Stomach (tissue), 4 donors: ENCODE measurements around the gene ANXA2.

Source experiments
- CTCF ChIP-seq, 7 experiments: fragments of 450-650 bp in 4 of 7; fragments of 200-600 bp in 3 of 7; sonication (generic) in 3 of 7; IDR thresholded peaks; one replicate each; pipeline ENCODE4 v1.5.1; 2016 to 2019; ENCODE audit warnings: antibody characterized with exemption in 7 of 7, control low read depth in 2 of 7, mild to moderate bottlenecking in 1 of 7
- EP300 ChIP-seq: sonication (generic); formaldehyde crosslinking; IDR thresholded peaks from one replicate; pipeline ENCODE4 v1.6.1; 2017; ENCODE audit warnings: antibody characterized with exemption
- POLR2A ChIP-seq, 4 donors: fragments of 450-650 bp; IDR thresholded peaks; one replicate each; pipeline ENCODE4 v1.6.1; 2016; ENCODE audit warnings: antibody characterized with exemption in 4 of 4, control low read depth in 2 of 4, mild to moderate bottlenecking in 1 of 4, moderate library complexity in 1 of 4

GRCh38 chr15:60390871-60391501, 6.8 kb downstream of the ANXA2 start:
- TF ChIP-seq POLR2A (IDR thresholded peaks at IDR 0.05) (no peak), CTCF (IDR thresholded peaks at IDR 0.05) (no peak), EP300 (no peak)
